Lung microvascular endothelial cell (primary cell): ENCODE results near the gene TMEM179. TPM values are rescaled to one million over a fixed set of nuclear protein-coding genes. Genes with fewer than 3 reads are reported as not detected.
A peak's percentile ranks its signal among the peaks of the same experiment; 100 is the strongest.

Source experiments
- DNase-seq, 2 donors: peaks; one replicate each; pipeline versions ENCODE4 v3.0.0 to v3.0.0-alpha.2; 2010; ENCODE audit warnings: low read depth in 2 of 2
- total RNA-seq: library from RNA; depleted of rRNA; stranded (reverse); fragments of >200 nt; gene quantifications from 2 replicates; pipeline ENCODE4 v1.2.1, GENCODE V29; 2014

Gene TMEM179
- total RNA-seq, 1 donor from 2014 or later, result not detected

DNA sequence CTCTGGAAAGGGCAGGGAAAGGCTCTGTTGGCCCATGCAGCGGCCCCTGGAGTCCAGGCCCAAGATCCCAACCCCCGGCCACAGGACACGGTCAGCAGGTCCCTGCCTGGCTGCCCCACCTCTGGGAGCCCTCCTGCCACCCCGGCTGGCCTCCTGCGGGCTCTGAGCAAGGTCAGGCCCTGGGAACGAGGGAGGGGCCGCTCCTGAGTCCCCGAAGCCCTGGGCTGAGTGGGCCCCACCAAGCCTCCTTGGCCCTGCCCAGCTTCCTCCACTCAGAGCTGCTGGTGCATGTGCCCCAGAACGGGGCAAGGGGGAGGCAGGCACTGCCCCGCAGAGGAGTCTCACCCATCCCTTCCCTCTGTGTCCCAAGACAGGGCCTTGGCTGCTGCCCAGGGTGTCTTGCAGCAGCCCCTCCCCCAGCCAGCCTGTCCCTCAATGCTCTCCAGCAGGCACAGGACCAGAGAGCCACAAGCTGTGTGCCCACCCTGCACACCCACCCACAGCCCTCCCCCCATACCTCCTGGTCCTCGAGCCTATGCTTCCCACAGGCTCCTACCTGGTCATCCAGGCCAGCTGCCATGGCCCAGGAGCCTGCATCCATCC, 32.4 kb downstream of the TMEM179 start:
- no peak for DNase-seq

- DNase-seq, result no peak
These were observed 33.3 kb downstream of the TMEM179 start for GRCh38 chr14:104571246-104571645.

GRCh38 chr14:104569435-104569834, 35.1 kb downstream of the TMEM179 start:
- DNase-seq, result no peak

DNA sequence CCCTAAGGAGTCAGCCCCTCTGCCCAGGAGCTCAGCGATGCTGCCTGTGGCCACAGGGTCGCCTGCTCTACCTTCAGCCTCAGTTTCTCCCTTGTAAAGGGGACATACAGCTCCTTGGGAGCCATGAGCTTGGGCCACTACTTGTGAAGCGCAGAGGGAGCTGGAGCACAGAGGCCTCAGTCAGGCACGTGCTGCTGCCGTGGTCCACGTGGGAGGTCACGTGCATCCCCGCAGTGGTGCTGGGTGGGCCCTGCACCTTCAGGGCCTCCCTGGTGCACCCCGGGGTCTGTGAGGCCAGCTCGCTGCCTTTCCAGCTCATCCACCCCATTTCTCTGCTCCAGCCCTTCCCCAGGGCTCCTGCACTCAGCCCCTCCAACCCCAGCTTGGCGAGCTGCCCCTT, 36.0 kb downstream of the TMEM179 start:
- DNase-seq, result no peak

- no peak for DNase-seq
These were observed 36.7 kb downstream of the TMEM179 start for GRCh38 chr14:104567957-104568225.

- no peak for DNase-seq
These were observed 37.2 kb downstream of the TMEM179 start for GRCh38 chr14:104567141-104567956.

DNA sequence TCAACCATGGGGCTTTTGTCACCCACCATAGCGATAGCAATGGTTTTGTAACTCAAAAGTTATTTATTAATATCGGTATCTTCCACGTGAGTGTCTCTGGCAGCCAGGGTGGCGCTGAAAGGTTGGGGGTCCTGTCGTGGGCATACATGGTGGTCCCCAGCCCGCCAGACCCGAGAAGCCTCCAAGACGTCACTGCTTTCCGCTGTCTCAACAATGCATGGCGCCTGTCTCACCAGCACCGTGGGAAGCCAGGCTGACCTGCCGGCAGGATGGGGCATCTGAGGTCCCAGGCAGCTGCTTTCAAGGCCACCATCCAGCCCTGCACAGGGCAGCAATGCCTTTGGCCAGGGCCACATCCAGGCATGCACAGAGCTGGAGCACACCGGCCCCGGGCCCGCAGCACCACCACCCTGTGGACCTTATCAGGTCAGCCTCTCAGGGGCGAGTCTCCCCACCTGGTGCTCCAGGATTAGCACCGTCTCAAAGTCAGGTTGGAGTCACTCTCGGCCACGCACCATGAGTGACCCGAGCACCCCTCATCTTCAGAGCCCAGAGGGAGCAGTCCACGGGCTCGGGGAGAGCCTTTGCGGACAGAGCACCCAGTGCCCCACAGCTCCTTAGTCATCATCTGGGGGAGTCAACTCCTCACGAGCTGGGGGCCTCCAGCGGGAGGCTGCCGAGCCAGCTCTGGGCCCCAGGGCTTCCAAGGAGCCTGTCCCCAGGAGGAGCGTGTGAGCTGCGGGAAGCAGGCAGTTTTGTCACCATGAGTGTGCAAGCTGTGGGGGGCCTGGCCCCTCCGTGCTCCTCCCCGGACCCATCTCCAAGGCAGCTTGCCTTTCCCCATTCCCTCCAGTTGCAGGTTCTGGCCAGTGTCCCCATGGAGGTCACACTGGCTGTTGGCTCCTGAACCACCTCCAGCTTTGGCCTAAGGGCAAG, 39.6 kb downstream of the TMEM179 start:
- no peak for DNase-seq

- DNase-seq, result peak; percentile 63 to 83
These were observed 40.6 kb downstream of the TMEM179 start for GRCh38 chr14:104563742-104564615.

- DNase-seq, result no peak
These were observed 41.3 kb downstream of the TMEM179 start for GRCh38 chr14:104563191-104563741.

GRCh38 chr14:104562606-104563005, 42.0 kb downstream of the TMEM179 start:
- DNase-seq, result no peak

DNA sequence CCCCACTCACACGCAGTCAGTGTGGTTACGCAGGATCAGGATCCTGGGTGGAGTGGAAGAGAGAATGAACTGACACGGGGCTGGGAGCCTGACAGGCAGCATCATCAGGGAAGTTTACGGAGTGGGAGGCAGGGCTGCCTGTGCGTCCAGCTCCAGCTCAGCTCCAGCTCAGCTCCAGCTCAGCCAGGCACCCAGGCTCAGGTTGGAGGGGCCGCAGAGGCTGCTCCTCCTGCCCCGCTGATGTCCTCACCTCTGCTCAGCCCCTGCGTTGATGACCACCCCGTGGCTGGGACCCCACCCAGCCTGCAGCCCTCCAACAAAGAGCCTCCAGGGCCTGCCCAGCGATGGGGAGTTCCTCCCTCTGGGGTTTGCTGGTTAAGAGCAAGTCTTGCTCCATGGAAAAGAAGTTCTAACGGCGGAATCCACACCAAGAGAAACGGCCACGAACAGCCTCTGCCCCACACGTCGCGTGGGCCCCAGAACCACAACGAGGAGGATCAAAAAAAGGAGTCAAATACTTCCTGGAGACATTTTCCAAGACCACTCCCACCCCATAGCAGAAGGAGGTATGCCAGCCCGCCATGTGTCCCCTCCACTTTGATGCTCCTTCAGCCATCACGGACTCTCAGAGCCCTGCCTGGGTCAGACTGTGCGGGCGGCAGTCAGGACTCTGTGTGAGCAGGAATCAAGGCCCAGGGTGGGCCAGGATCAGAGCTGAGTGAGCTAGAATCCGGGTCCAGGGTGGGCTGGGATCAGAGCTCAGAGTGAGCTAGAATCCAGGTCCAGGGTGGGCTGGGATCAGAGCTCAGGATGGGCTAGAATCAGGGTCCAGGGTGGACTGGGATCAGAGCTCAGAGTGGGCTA, 42.7 kb downstream of the TMEM179 start:
- no peak for DNase-seq

- DNase-seq, result no peak
These were observed 43.4 kb downstream of the TMEM179 start for GRCh38 chr14:104561124-104561557.

- no peak for DNase-seq
These were observed 44.0 kb downstream of the TMEM179 start for GRCh38 chr14:104560586-104560945.

DNA sequence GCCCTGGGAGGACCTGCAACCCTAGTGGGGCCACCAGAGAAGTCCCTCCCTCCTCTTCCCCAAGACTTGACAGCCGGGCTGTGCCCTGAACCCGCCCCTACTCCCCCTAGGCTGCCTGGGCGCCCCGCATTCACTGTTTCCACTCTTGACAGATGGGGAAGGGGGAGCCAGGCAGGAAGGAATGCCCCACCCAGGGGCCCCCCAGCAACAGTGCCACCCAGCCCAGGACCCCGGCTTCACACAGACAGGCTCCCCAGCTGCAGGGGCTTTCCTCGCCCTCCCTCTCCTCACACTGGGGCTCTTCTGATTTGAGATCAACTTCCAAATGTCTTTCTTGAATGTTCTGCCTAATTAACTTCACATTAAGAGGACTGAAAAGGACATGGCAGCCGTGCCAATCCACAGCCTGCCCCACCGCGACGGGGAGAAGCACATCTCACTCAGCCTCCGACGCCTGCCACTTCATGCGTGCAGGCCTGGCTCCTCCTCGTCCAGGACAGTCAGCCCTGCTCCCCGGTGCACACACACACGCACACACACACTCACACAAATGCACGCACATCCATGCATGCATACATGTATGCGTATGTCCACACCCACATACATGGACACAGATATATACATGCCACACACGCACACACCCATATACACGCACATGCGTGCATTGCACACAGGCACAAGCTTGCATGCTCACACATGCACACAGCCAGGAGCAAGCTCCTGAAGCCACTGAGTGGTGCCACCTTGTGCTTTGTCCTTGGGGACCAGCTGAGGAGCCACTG, 44.6 kb downstream of the TMEM179 start:
- DNase-seq, result no peak

DNA sequence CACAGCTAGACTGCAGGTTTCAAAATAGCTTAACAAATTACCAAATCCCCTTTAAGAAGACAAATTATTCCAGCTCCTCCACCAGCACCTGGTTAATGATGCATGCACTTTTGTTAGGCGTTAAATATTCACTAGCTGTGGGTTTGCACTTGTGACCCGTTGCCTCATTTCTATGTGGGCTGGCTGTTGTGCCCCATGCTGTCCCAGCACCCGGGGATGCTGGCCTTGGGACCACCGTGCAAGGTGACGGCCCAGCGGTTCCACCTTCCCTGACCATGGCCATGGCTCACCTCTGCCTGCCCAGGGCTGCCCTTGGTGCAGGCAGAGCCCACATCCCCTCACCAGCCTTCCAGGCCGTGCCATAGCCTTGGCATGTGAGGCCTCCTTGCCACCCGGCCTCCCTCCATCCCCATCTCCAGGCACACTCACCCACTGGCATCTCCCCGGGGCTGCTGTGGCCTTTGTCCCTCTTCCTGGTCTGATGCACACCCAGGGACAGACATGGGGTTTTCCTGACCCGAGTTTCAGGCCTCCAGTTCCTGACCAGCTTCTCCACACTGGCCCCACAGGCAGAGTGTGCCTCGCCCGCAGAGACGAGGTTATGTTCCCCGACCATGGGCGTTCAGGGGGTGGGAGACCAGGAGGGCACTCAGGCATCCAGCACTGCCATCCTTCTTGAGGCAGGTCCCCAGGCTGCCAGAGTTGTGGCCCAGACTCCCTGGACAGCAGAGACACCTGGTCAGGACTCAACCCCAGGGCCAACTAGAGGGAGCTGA, 45.4 kb downstream of the TMEM179 start:
- no peak for DNase-seq

DNA sequence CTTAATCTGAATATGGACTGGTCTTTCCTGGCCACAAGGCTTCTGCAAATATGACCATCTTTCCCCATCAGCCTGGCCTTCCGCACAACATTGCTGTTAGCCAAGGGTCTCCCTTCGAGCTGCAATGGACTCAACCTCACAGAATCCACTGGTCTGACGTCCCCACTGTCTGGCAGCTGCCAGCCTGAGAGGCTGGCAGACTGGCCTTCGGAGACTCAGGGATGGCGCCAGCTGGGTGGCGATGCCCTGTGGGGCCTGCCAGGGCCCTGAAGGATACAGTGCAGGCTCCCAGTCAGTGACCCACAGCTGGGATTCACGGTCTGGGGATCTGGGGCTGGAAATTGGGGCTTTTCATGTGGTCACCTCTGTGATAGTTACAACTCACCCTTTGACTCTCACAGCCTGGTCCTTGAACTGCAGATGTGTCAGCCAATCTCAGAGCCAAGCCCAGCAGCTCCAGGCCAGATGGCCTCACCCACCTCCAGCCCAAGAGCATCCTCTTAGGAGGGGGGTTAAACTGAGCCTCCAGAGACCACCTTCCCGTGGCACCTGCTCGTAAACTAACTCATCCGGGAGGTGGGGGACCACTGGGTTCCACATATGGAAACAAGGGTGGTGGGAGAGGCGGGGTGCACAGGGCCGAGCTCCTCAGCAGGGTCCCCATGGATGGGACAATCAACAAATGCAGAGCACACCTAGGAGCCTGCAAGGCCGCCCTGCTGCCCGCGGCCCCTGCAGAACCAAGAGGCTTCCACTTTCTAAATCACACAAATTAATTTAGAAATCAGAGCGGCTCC, 46.1 kb downstream of the TMEM179 start:
- DNase-seq, result no peak

DNA sequence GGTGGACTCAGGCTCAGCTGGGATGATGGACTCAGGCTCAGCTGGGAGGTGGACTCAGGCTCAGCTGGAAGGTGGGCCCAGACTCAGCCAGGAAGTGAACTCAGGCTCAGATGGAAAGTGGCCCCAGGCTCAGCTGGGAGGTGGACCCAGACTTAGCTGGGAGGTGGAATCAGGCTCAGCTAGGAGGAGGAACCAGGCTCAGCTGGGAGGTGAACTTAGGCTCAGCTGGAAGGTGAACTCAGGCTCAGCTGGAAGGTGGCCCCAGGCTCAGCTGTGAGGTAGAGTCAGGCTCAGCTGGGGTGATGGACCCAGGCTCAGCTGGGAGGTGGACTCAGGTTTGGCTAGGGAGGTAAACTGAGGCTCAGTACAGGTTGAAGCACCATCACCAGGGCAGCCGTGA, 46.8 kb downstream of the TMEM179 start:
- no peak for DNase-seq

GRCh38 chr14:104557086-104557485, 47.5 kb downstream of the TMEM179 start:
- no peak for DNase-seq
